ENCODE data around the gene DRD3. TPM values are rescaled to one million over a fixed set of nuclear protein-coding genes. Genes with fewer than 3 reads are reported as not detected.

The DRD3 gene
- total and polyA plus RNA-seq, 2 donors (not counting 3 experiments of a cell fraction or from before 2014, with no cell fraction given): not detected

DNA sequence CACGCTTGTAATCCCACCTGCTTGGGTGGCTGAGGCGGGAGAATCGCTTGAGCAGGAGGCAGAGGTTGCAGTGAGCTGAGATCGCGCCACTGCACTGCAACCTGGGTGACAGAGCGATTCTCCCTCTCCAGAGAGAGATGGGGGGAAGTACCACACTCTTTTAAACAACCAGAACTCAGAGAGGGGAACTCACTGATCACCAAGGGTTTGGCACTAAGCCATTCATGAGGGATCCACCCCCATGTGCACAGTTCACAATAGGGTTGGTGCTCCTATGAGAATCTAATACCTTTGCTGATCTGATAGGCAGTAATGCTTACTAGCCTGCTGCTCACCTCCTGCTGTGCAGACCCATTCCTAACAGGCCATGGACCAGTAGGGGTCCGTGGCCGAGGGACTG is 70.7 kb downstream of the DRD3 start:
- Histone ChIP-seq H3K9me1 (replicated peaks; ENCODE audit: control insufficient read depth, extremely low read depth, insufficient read depth, low read length) (no peaks in the 10 kb centered on the region), H3K9me3 (replicated peaks; ENCODE audit: control insufficient read depth, insufficient read depth, low read length) (no peaks in the 10 kb centered on the region), H3K27me3 (ENCODE audit: control insufficient read depth in 2 of 2, insufficient read depth in 2 of 2, low read length in 2 of 2) (no peaks in the 10 kb centered on the region), H2AFZ (ENCODE audit: low read depth, low read length) (no peak overlapping the region), H4K20me1 (replicated peaks; ENCODE audit: control insufficient read depth, extremely low read depth, insufficient read depth, low read length) (no peaks in the 10 kb centered on the region), H3K79me2 (ENCODE audit: control insufficient read depth, insufficient read depth, low read length) (no peaks in the 10 kb centered on the region), H3K4me3 (replicated peaks in 1 of 3; ENCODE audit: insufficient read depth in 1 of 3, low read depth in 1 of 3, low read length in 3 of 3) (no peak overlapping the region), H3K27ac (ENCODE audit: insufficient read depth, low read depth, low read length) (no peak overlapping the region), H3K36me3 (ENCODE audit: control insufficient read depth in 2 of 2, extremely low read depth in 1 of 2, insufficient read depth in 2 of 2, low read length in 2 of 2) (no peaks in the 10 kb centered on the region), H3K4me1 (ENCODE audit: control insufficient read depth, extremely low read depth, insufficient read depth, low read length) (peaks cover 7% of the 10 kb centered on the region), H3K4me2 (ENCODE audit: insufficient read depth, low read length) (no peak overlapping the region), H3K9ac (replicated peaks; ENCODE audit: extremely low read depth, insufficient read depth, low read length) (no peak overlapping the region)
- dilution Hi-C loops (cut with MboI; ENCODE audit: extremely low pct_ligation_motif_present, low sequenced_read_pairs) (no loop called here), intact Hi-C loops (cut with micrococcal nuclease) (no loop called here)
- TF ChIP-seq, protein P1, sequence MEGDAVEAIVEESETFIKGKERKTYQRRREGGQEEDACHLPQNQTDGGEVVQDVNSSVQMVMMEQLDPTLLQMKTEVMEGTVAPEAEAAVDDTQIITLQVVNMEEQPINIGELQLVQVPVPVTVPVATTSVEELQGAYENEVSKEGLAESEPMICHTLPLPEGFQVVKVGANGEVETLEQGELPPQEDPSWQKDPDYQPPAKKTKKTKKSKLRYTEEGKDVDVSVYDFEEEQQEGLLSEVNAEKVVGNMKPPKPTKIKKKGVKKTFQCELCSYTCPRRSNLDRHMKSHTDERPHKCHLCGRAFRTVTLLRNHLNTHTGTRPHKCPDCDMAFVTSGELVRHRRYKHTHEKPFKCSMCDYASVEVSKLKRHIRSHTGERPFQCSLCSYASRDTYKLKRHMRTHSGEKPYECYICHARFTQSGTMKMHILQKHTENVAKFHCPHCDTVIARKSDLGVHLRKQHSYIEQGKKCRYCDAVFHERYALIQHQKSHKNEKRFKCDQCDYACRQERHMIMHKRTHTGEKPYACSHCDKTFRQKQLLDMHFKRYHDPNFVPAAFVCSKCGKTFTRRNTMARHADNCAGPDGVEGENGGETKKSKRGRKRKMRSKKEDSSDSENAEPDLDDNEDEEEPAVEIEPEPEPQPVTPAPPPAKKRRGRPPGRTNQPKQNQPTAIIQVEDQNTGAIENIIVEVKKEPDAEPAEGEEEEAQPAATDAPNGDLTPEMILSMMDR (IDR thresholded peaks at IDR 0.05; ENCODE audit: extremely low read depth in 1 of 2, insufficient read depth in 1 of 2, low read depth in 1 of 2, low read length in 2 of 2): no peak
- TF ChIP-seq POLR2A (IDR thresholded peaks at IDR 0.05; ENCODE audit: low read depth, low read length): no peak
- ChIA-PET CTCF (interaction anchor here (1.7 to 1.9 kb wide), 2 partner anchors 14 to 15 kb away, joined by 4 to 5 read pairs; no protein-coding TSS in a partner anchor), POLR2A (no interaction called here)
- no peak for FAIRE-seq
- BruUV-seq (replicated peaks): no TSS peak
- DNase-seq (ENCODE audit: low read depth, low spot score): no peak

DNA sequence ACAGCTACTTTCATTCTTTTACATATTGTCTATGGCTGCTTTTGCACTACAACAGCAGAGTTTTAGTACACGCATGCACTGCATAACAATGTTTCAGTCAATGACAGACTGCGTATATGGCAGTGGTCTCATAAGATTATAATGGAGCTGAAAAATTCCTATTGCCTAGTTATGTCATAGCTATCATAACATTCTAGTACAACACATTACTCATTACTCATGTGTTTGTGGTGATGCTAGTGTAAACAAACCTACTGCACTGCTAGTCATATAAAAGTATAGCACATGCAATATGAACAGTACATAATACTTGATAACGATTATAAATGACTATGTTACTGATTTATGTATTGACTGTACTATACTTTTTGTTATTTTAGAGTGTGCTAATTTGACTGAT is 74.4 kb downstream of the DRD3 start:
- H3K9ac ChIP-seq (replicated peaks; ENCODE audit: extremely low read depth, insufficient read depth, low read length): no peak overlapping the region
- FAIRE-seq (no peak), DNase-seq (ENCODE audit: low read depth, low spot score) (no peak)
- H3K79me2 ChIP-seq (ENCODE audit: control insufficient read depth, insufficient read depth, low read length): no peaks in the 10 kb centered on the region
- no TSS peak for BruUV-seq (replicated peaks)
- no peak overlapping the region for H3K4me3 ChIP-seq (replicated peaks in 1 of 3; ENCODE audit: insufficient read depth in 1 of 3, low read depth in 1 of 3, low read length in 3 of 3)
- no peaks in the 10 kb centered on the region for H3K9me3 ChIP-seq (replicated peaks; ENCODE audit: control insufficient read depth, insufficient read depth, low read length)
- H2AFZ ChIP-seq (ENCODE audit: low read depth, low read length): no peak overlapping the region
- TF ChIP-seq JUN (IDR thresholded peaks at IDR 0.05; ENCODE audit: borderline replicate concordance, insufficient read depth, insufficient read length, low read depth): no peak
- no peak for TF ChIP-seq EZH2 (IDR thresholded peaks at IDR 0.05; ENCODE audit: borderline replicate concordance, low read depth, low read length, severe bottlenecking)
- TF ChIP-seq GATA2 (IDR thresholded peaks at IDR 0.05; ENCODE audit: insufficient read depth, insufficient read length, low read depth, low read length): no peak
- TF ChIP-seq POLR2A (IDR thresholded peaks at IDR 0.05; ENCODE audit: low read depth, low read length): no peak
- no peak for TF ChIP-seq FOS (IDR thresholded peaks at IDR 0.05; ENCODE audit: borderline replicate concordance, insufficient read depth, low read length)
- TF ChIP-seq POLR2AphosphoS5 (IDR thresholded peaks at IDR 0.05; ENCODE audit: insufficient read depth, low read depth, low read length): no peak
- no peak for TF ChIP-seq MYC (IDR thresholded peaks at IDR 0.05; ENCODE audit: low read depth, low read length)
- CTCF ChIA-PET: interaction anchor here (1.0 kb wide), 1 partner anchor 368 kb away, joined by 3 read pairs; no protein-coding TSS in a partner anchor
- POLR2A ChIA-PET: no interaction called here
- H3K4me1 ChIP-seq (ENCODE audit: control insufficient read depth, extremely low read depth, insufficient read depth, low read length): no peaks in the 10 kb centered on the region
- no peaks in the 10 kb centered on the region for H4K20me1 ChIP-seq (replicated peaks; ENCODE audit: control insufficient read depth, extremely low read depth, insufficient read depth, low read length)
- no peaks in the 10 kb centered on the region for H3K9me1 ChIP-seq (replicated peaks; ENCODE audit: control insufficient read depth, extremely low read depth, insufficient read depth, low read length)
- no peak overlapping the region for H3K4me2 ChIP-seq (ENCODE audit: insufficient read depth, low read length)
- intact Hi-C loops (cut with micrococcal nuclease) (no loop called here), dilution Hi-C loops (cut with MboI; ENCODE audit: extremely low pct_ligation_motif_present, low sequenced_read_pairs) (no loop called here)
- no peak overlapping the region for H3K27ac ChIP-seq (ENCODE audit: insufficient read depth, low read depth, low read length)
- no peaks in the 10 kb centered on the region for H3K36me3 ChIP-seq (ENCODE audit: control insufficient read depth in 2 of 2, extremely low read depth in 1 of 2, insufficient read depth in 2 of 2, low read length in 2 of 2)
- no peaks in the 10 kb centered on the region for H3K27me3 ChIP-seq (ENCODE audit: control insufficient read depth in 2 of 2, insufficient read depth in 2 of 2, low read length in 2 of 2)
